Measurements from ENCODE around the gene CRK. TPM values are rescaled to one million over a fixed set of nuclear protein-coding genes. Genes with fewer than 3 reads are reported as not detected.
"Not testable (repeated sequence)": the region's sequence is repeated elsewhere in the genome, so short reads cannot be mapped to it uniquely, and the experiment has no call there.

Gene CRK
- total RNA-seq, 1 experiment from 2014 or later, result 118 TPM

DNA sequence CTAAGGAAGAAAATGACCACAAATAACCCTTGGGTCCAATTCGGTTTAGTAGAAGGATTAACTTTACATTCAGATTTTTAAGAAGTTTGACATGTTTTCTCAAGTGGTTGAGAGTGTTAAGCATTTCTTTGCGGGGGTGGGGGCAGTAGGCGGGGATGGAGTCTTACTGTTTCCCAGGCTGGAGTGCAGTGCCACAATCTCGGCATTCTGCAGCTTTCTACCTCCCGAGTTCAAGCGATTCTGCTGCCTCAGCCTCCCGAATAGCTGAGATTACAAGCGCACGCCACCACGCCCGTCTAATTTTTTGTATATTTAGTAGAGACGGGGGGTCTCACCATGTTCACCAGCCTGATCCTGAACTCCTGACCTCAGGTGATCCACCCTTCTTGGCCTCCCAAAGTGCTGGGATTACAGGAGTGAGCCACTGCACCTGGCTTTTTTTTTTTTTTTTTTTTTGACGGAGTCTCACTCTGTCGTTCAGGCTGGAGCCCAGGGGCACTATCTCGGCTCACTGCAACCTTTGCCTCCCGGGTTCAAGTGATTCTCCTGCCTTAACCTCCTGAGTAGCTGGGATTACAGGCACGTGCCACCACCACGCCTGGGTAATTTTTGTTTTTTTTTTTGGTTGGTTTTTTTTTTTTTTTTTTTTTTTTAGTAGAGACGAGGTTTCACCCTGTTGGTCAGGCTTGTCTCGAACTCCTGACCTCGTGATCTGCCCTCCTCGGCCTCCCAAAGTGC, 68.4 kb downstream of the CRK start:
- DNase-seq (ENCODE audit: low read depth), result not testable (repeated sequence)

DNA sequence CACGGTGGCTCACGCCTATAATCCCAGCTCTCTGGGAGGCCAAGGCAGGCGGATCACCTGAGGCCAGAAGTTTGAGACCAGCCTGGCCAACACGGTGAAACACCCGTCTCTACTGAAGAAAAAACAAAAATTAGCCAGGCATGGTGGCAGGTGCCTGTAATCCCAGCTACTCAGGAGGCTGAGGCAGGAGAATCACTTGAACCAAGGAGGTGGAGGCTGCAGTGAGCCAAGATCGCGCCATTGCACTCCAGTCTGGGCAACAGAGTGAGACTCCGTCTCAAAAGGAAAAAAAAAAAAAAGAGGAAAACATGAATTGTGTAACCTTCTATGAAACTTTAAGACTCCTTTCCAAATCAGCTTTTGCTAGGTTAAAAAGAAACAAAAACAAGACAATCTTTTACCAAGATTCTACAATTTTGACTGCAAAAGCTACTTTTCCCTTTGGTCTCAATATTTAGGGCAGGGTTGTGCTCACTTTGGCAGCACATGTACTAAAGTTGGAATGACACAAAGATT, 69.3 kb downstream of the CRK start:
- not testable (repeated sequence) for DNase-seq (ENCODE audit: low read depth)

DNA sequence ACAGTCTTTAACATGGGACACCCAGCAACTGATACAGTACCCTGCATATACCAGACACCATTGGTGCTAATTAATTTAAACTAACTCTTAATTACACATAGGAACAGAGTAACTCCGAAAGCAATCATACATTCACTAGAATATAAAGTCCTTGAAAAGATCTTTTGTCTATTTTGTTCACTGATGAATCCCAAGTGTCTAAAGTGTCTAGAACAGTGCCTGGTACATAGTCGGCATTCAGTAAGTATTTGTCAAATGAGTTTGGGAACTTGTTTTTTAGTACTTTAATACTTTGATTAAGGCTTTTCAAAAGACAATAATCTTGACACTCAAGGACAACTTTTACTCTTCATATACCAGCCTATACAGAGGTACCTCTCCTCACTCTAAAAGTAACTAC, 69.8 kb downstream of the CRK start:
- no peak for DNase-seq (ENCODE audit: low read depth)

DNA sequence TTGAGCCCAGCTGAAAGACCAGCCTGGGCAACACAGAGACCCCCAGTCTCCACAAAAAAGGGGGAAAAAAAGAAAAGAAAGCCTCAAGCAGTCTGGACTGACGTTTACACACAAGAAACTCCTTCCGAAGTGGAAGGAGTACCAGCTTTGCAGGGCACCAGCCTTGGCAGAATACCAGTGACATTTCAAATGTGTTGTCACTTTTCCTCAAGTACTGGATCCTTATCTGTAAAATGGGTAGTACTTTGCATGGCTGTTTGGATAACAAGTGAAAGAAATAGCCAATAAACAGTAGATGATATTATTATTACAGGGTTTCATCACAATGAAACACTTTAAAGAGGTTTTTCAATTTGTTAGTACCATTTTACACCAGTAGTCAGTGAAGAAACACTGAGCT, 70.2 kb downstream of the CRK start:
- no peak for DNase-seq (ENCODE audit: low read depth)

DNA sequence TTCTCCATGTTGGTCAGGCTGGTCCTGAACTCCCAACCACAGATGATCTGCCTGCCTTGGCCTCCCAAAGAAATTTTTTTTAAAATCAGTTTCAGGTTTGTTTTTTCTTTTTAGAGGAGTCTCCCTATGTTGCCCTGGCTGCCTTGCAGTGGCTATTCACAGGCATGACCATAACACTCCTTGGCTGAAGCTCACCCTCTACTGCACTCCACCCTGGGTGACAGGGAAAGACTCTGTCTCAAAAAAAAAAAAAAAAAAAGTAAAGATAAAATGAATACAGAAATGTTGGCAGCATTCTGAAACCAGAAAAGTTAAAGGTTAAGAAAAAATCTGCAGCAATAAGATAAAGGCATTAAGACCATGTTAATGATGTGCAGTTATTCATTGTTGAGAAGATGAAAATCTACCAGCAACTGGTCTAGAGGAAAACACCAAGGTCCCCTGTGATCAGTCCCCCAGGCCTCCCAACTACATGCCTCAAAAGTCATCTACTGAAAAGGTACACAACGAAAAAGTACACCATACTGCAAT, 71.1 kb downstream of the CRK start:
- no peak for DNase-seq (ENCODE audit: low read depth)

DNA sequence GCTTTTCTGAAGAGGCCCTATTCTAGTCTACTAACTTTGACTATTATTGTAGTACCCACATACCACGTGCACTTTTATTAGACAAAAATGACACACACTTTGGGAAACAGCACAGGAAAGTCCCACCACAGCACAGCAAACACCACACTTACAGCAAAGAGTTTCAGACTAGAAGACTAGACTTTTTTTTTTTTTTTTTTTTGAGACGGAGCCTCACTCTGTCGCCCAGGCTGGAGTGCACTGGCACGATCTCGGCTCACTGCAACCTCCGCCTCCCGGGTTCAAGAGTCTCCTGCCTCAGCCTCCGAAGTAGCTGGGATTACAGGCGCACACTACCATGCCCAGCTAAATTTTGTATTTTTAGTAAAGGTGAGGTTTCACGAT, 76.1 kb downstream of the CRK start:
- DNase-seq (ENCODE audit: low read depth), result no peak

DNA sequence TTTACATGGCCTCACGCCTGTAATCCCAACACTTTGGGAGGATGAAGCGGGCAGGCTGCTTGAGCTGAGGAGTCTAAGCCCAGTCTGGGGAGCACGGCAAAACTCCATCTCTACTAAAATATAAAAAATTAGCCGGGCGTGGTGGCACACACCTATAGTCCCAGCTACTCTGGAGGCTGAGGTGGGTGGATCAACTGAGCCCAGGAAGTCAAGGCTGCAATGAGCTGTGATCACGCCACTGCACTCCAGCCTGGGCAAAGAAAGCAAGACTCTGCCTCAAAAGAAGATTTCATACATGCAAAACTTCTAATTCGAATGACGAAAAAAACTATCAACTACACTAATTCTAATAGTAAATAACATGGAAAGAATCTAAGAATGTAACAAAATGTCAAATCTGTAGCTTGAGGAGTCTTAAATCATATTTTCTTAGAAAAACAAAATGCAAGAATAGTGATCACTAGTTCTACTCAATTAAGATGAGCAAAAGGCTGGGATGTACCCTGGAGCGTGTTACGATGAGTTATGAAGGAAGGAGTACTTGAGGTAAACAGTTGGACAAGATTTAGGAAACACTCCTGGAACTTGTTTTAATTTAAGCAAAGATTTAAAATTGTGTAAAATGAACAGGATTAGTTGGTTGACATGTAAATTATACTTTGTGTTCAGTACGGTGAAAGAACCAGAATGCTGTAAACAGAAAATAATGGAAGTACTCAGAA, 76.7 kb downstream of the CRK start:
- no peak for DNase-seq (ENCODE audit: low read depth)

DNA sequence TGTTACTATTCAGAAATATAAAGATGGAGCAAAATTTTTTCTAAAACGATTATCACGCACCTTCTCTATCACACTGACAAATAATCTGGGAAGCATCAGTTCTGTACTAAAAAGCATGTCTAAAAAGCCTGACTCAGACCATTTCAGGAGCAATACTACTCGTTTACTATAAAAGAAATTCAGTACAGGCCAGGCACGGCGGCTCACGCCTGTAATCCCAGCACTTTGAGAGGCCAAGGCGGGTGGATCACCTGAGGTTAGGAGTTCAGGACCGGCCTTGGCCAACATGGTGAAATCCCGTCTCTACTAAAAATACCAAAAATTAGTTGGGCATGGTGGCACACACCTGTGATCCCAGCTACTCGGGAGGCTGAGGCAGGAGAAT, 77.6 kb downstream of the CRK start:
- not testable (repeated sequence) for DNase-seq (ENCODE audit: low read depth)

DNA sequence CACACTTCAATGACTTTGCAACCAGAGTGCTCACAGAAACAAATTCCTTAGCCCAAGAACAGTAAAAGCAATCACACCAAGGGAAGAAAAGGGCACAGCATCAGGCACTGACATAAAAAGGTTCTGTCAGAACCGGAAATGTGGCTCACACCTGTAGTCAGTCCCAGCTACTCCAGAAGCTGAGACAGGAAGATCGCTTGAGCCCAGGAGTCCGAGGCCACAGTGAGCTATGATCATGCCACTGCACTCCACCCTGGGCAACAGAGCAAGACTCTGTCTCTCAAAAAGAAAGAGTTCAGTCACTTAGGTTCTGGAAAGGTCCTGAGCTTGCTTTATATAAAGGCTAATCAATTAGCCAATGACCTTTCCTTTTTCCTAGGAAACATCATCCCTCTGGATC, 78.7 kb downstream of the CRK start:
- no peak for DNase-seq (ENCODE audit: low read depth)

DNA sequence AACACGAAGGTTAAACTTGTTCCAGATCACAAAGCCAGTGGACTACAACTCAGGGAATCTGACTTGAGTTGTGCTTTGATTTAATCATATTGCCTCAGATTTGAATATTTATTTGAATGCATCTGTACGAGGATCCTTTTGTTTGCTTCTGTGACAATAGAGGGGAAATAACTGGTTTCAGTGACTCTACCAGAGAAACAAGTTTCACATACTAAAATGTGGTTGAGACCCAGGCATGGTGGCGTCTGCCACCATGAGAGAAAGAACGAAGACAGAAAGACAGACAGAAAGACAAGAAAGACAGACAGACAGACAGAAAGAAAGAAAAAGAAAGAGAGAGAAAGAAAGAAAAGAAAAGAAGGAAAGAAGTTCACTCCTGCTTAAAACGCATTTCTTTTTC, 80.0 kb downstream of the CRK start:
- no peak for DNase-seq (ENCODE audit: low read depth)

DNA sequence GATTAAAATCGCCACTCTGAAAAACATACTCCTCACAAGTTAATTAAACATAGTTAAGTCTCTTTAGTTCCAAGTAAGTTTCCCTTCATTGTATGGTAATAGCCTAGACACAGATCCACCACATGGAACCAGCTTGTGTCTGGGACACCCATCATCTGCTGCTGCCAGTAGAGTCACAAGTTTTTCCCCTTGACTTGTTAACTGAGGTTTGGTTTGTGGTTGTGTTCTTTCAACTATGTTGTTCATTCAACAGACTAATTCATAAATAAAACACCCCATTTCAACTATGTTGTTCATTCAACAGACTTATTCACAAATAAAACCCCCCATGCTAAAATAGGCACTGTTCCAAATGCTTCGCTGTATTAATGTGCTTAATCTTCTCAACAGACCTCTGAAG, 80.4 kb downstream of the CRK start:
- no peak for DNase-seq (ENCODE audit: low read depth)

DNA sequence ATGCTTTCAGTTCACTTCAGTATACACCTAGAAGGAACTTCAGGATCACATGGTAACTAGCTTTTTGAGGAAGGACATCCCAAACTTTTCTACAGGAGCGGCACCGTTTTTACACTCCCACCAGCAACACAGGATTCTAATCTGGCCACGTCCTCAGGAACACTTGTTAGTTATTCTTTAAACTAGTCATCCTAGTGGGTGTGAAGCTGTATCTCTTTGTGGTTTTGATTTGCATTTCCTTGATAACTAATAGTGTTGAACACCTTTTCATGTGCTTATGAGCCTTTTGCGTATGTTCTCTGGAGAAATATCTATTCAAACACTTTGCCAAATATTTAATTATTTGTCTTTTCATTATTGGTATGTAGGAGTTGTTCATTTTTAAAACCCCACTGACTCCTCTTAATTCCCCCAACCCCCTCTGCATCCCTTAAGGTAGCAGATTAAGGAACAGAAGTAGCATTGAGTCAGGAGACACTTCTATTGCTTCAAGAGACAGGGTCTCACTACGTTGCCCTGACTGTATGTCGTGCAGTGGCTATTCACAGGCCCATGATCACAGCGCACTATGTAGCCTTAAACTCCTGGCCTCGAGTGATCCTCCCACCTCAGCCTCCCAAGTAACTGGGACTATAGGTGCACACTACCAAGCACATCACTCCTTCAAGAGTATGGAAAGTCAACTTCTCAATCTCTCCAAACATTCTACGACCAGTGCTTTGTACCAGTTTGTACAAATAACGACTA, 81.4 kb downstream of the CRK start:
- no peak for DNase-seq (ENCODE audit: low read depth)

DNA sequence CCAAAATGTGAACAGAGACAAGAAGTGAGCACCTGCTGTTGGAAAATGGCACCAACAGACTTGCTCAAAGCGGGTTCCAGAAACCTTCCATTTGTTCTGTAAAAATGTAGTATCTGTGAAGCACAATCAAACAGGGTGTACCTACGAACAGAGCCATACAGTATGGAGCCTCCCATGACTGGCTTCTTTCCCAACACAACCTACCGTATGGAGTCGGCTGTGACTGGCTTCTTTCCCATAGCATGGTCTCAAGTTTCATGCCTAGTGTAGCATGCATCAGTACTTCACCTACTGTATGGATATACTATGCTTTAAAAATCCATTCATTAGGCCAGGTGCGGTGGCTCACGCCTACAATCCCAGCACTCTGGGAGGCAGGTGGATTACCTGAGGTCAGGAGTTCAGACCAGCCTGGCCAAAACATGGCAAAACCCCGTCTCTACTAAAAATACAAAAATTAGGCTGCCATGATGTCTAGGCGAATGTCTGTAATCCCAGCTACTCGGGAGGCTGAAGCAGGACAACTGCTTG, 82.3 kb downstream of the CRK start:
- DNase-seq (ENCODE audit: low read depth), result no peak

DNA sequence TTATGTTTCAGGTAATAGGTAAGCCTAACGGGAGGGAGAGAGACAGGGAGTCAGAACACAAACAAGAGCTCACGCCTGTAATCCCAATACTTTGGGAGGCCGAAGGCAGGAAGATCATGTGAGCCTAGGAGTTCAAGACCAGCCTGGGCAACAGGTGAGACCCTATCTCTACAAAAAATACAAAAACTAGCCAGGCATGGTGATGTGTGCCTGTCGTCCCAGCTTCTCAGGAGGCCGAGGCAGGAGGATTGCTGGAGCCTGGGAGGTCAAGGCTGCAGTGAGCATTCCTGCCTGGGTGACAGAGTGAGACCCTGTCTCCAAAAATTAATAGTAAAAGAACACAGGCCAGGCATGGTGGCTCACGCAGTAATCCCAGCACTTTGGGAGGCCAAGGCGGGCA, 83.4 kb downstream of the CRK start:
- DNase-seq (ENCODE audit: low read depth), result no peak

DNA sequence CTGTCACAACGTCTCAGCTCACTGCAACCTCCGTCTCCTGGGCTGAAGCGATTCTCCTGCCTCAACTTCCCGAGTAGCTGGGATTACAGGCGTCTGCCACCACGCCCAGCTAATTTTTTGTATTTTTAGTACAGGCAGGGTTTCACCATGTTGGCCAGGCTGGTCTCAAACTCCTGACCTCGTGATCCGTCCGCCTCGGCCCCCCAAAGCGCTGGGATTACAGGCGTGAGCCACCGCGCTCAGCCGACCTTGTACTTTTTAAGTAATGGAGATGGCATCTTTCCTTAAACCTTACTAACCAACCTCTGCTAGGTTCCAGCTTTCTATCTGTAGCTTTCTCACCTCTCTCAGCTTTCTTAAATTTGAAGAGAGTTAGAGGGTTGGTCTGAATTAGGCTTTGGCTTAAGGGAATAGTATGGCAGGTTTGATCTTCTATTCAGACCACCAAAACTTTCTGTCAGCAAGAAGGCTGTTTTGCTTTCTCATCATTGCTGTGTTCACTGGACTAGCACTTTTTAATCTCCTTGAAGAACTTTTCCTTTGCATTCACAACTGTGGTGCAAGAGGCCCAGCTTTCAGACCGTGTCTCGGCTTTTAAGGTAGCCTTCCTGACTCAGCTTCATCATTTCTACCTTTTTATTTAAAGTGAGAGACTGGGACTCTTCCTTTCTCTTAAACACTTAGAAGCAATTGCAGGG, 84.0 kb downstream of the CRK start:
- no peak for DNase-seq (ENCODE audit: low read depth)

Other genes with a start within 250 kb of the CRK start
- gene BHLHA9, start 185.8 kb downstream of the CRK start, total RNA-seq (2014; rRNA removed; shearing (Covaris generic)), result not detected in 2 replicates
- not detected in 2 replicates for gene TRARG1, start 176.6 kb downstream of the CRK start, total RNA-seq (2014; rRNA removed; shearing (Covaris generic))
- 772 and 1,216 TPM in 2 replicates for gene YWHAE, start 56.0 kb downstream of the CRK start, total RNA-seq (2014; rRNA removed; shearing (Covaris generic))
- 55.9 and 57.2 TPM in 2 replicates for gene MYO1C, start 36.5 kb upstream of the CRK start, total RNA-seq (2014; rRNA removed; shearing (Covaris generic))
- gene INPP5K, start 60.4 kb upstream of the CRK start, total RNA-seq (2014; rRNA removed; shearing (Covaris generic)), result 27.4 and 43.3 TPM in 2 replicates
- gene PITPNA, start 106.6 kb upstream of the CRK start, total RNA-seq (2014; rRNA removed; shearing (Covaris generic)), result 20.7 and 22.6 TPM in 2 replicates
- gene SLC43A2, start 172.6 kb upstream of the CRK start, total RNA-seq (2014; rRNA removed; shearing (Covaris generic)), result 11.5 and 11.9 TPM in 2 replicates
- 2.1 and 4.0 TPM in 2 replicates for gene SCARF1, start 189.5 kb upstream of the CRK start, total RNA-seq (2014; rRNA removed; shearing (Covaris generic))
- gene RILP, start 193.6 kb upstream of the CRK start, total RNA-seq (2014; rRNA removed; shearing (Covaris generic)), result 7.7 and 40.7 TPM in 2 replicates
- gene PRPF8, start 228.6 kb upstream of the CRK start, total RNA-seq (2014; rRNA removed; shearing (Covaris generic)), result 63.9 and 93.3 TPM in 2 replicates

Data from Daoy (cell line).